LNCaP clone FGC (cell line): ENCODE results near the gene IFT122.
"Not testable (repeated sequence)": the region's sequence is repeated elsewhere in the genome, so short reads cannot be mapped to it uniquely, and the experiment has no call there.

Experiments used
- DNase-seq: peaks from one replicate; pipeline ENCODE4 v3.0.0-alpha.2; 2011; ENCODE audit warnings: low read depth
- H3K4me3 ChIP-seq: 2 replicates; pipeline ENCODE4 v1.5.1; 2011; ENCODE audit warnings: mild to moderate bottlenecking, low read depth, low read length, control low read depth
- CTCF ChIP-seq: IDR thresholded peaks from 2 replicates; pipeline ENCODE4 v1.5.1; 2012; ENCODE audit warnings: mild to moderate bottlenecking; ENCODE audit not compliant: control insufficient read depth, insufficient read depth; ENCODE audit errors: extremely low read depth

Gene IFT122

GRCh38 chr3:129473067-129473768, 33.2 kb downstream of the IFT122 start:
- H3K4me3 ChIP-seq, result no peak overlapping the region
- no peak for TF ChIP-seq CTCF
- no peak for DNase-seq

- no peak for DNase-seq
- no peak for TF ChIP-seq CTCF
- no peak overlapping the region for H3K4me3 ChIP-seq
These were observed 33.7 kb downstream of the IFT122 start for GRCh38 chr3:129473769-129474152.

- no peak for DNase-seq
- TF ChIP-seq CTCF, result no peak
- no peak overlapping the region for H3K4me3 ChIP-seq
These were observed 35.2 kb downstream of the IFT122 start for GRCh38 chr3:129474984-129475804.

GRCh38 chr3:129475863-129476262, 35.8 kb downstream of the IFT122 start:
- no peak for DNase-seq
- H3K4me3 ChIP-seq, result no peak overlapping the region
- TF ChIP-seq CTCF, result no peak

- DNase-seq, result no peak
- no peak for TF ChIP-seq CTCF
- H3K4me3 ChIP-seq, result no peak overlapping the region
These were observed 36.6 kb downstream of the IFT122 start for GRCh38 chr3:129476586-129476985.

- H3K4me3 ChIP-seq, DNase-seq: not testable (repeated sequence)
These were observed 41.3 kb downstream of the IFT122 start for GRCh38 chr3:129481225-129481765.

GRCh38 chr3:129481766-129482332, 41.8 kb downstream of the IFT122 start:
- no peak for DNase-seq
- TF ChIP-seq CTCF, result no peak
- no peak overlapping the region for H3K4me3 ChIP-seq
